NK-92 (cell line): ENCODE data around the gene ELF2.
"Not testable (repeated sequence)": the region's sequence is repeated elsewhere in the genome, so short reads cannot be mapped to it uniquely, and the experiment has no call there.

Source experiments
- DNase-seq: peaks from one replicate; lab custom pipeline; 2025; ENCODE audit not compliant: unreplicated experiment; lab: John Stamatoyannopoulos, UW

Gene ELF2

GRCh38 chr4:139024686-139025085 lies 152.3 kb downstream of the ELF2 start:
- DNase-seq, result no peak

- no peak for DNase-seq
Measured at GRCh38 chr4:139022835-139023234, 154.2 kb downstream of the ELF2 start.

- DNase-seq, result not testable (repeated sequence)
Measured at GRCh38 chr4:139021071-139021470, 155.9 kb downstream of the ELF2 start.

GRCh38 chr4:139020384-139020783 lies 156.6 kb downstream of the ELF2 start:
- no peak for DNase-seq

GRCh38 chr4:139018971-139019758 lies 157.9 kb downstream of the ELF2 start:
- DNase-seq, result no peak

- no peak for DNase-seq
Measured at GRCh38 chr4:139018501-139018900, 158.5 kb downstream of the ELF2 start.

- no peak for DNase-seq
Measured at GRCh38 chr4:139017861-139018260, 159.2 kb downstream of the ELF2 start.

GRCh38 chr4:139015948-139016471 lies 161.0 kb downstream of the ELF2 start:
- DNase-seq, result no peak

GRCh38 chr4:139015269-139015947 lies 161.6 kb downstream of the ELF2 start, which contains the start of gene NOCT:
Gene NOCT, plus strand, starts transcription at chr4:139015781. Its CDS starts 201 bp downstream, at chr4:139015982.
- DNase-seq, result peak; percentile 50

GRCh38 chr4:139014371-139015268 lies 162.4 kb downstream of the ELF2 start:
- DNase-seq, result no peak

- DNase-seq, result no peak
Measured at GRCh38 chr4:139011225-139011950, 165.6 kb downstream of the ELF2 start.

- DNase-seq, result no peak
Measured at GRCh38 chr4:139009702-139010101, 167.3 kb downstream of the ELF2 start.

GRCh38 chr4:139008278-139008677 lies 168.7 kb downstream of the ELF2 start:
- DNase-seq, result not testable (repeated sequence)

GRCh38 chr4:139007640-139008039 lies 169.4 kb downstream of the ELF2 start:
- DNase-seq, result no peak
